HG03045 (cell line): ENCODE data around the gene TMPRSS4.

Experiments used
- ATAC-seq: cut with Tn5 transposase; IDR thresholded peaks from one replicate; pipeline ENCODE4 v1.9.1; 2021; ENCODE audit warnings: mild to moderate bottlenecking, moderate library complexity; ENCODE audit not compliant: unreplicated experiment

Gene TMPRSS4

DNA sequence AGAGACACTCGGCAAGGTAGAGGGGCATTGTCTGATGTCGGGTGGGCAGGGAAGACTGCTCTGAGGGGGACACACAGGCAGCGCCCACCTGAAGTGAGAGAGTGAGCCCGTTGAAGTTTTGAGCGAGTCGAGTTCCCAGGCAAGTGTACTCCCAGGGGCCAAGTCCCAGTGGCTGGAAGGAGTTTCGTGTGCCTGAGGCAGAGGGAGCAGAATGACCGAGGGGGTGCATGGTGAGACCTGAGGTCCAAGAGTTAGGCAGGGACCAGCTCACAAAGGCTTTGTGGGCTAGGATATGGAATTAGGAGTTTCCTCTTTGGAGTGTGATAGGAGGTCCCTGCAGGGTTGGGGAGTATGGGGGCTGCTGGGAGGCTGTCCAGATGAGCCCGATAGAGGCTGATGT lies 93.4 kb downstream of the TMPRSS4 start:
- no peak for ATAC-seq

DNA sequence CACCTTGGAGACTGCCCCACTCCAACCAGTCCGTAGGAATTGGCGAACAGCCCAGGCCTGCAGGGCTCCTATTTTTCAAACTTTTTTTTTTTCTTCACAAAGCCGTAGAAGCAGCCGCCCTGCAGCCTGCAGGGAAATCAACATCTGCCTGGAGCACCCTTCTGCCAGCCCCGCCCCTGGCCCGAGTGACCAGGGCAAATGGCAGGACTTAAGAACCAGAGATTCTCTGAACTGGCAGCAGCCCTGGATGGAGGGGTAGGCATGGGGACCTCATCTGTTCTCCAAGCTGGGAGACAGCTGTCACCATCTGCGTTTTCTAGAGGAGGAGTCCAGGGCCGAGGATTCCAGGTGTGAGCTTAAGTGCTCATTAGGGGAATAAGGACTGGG lies 94.0 kb downstream of the TMPRSS4 start:
- ATAC-seq, result no peak
